ENCODE data around the gene RHOT1.
"Not testable (repeated sequence)": the region's sequence is repeated elsewhere in the genome, so short reads cannot be mapped to it uniquely, and the experiment has no call there.

DNA sequence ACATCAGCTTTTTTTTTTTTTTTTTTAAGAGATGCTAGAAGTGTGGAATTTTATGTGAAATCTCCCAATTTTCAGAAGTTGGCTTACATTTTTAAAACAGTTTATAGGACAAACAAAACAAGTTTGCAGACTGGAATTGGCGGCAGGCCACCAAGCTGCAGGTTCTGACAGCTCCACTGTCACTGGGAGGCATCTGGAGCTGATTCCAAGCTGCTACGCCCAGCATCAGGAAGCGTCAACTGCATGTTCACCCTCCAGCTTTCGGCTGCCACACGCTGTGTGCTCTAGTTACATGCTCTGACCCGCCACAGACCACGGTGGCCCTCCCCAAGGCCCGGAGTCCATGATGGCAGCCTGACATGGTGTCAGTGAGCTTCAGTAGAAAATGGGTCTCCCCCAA, 26.8 kb upstream of the RHOT1 start:
- not testable (repeated sequence) for TF ChIP-seq POLR2A, POLR2AphosphoS5 (IDR thresholded peaks at IDR 0.05)
- TF ChIP-seq, protein P1, sequence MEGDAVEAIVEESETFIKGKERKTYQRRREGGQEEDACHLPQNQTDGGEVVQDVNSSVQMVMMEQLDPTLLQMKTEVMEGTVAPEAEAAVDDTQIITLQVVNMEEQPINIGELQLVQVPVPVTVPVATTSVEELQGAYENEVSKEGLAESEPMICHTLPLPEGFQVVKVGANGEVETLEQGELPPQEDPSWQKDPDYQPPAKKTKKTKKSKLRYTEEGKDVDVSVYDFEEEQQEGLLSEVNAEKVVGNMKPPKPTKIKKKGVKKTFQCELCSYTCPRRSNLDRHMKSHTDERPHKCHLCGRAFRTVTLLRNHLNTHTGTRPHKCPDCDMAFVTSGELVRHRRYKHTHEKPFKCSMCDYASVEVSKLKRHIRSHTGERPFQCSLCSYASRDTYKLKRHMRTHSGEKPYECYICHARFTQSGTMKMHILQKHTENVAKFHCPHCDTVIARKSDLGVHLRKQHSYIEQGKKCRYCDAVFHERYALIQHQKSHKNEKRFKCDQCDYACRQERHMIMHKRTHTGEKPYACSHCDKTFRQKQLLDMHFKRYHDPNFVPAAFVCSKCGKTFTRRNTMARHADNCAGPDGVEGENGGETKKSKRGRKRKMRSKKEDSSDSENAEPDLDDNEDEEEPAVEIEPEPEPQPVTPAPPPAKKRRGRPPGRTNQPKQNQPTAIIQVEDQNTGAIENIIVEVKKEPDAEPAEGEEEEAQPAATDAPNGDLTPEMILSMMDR (IDR thresholded peaks at IDR 0.05 in 8 of 11, conservative IDR thresholded peaks at IDR 0.05 in 3 of 11), result not testable (repeated sequence)
